Mesenchymal stem cell (in vitro differentiated cells and primary cell): ENCODE results near the gene PDE3B.
"Not testable (repeated sequence)": the region's sequence is repeated elsewhere in the genome, so short reads cannot be mapped to it uniquely, and the experiment has no call there.

Experiments used
- DNase-seq: peaks from one replicate; pipeline ENCODE4 v3.0.0-alpha.2; 2013
- H2AFZ ChIP-seq: one replicate; pipeline ENCODE4 v1.6.1; 2013; ENCODE audit warnings: low read depth, mild to moderate bottlenecking, control low read depth, inconsistent platforms, low read length, moderate library complexity
- H2AK5ac ChIP-seq: 2 replicates; pipeline ENCODE4 v1.6.1; 2013; ENCODE audit warnings: low read length, moderate library complexity, mild to moderate bottlenecking, inconsistent platforms; ENCODE audit not compliant: severe bottlenecking
- H2BK120ac ChIP-seq: one replicate; pipeline ENCODE4 v1.6.1; 2013; ENCODE audit warnings: low read depth, mild to moderate bottlenecking, inconsistent platforms, low read length, moderate library complexity
- H2BK12ac ChIP-seq, 2 experiments: one replicate each; pipeline ENCODE4 v1.6.1; 2013; ENCODE audit warnings: inconsistent platforms in 2 of 2, low read length in 2 of 2, mild to moderate bottlenecking in 2 of 2, moderate library complexity in 2 of 2, control low read depth in 1 of 2
- H2BK15ac ChIP-seq: one replicate; pipeline ENCODE4 v1.6.1; 2013; ENCODE audit warnings: mild to moderate bottlenecking, low read depth, inconsistent platforms; ENCODE audit not compliant: poor library complexity, severe bottlenecking
- H2BK5ac ChIP-seq: 2 replicates; pipeline ENCODE4 v1.6.1; 2013; ENCODE audit warnings: low read depth, mild to moderate bottlenecking, low read length, control low read depth, inconsistent platforms; ENCODE audit not compliant: poor library complexity, severe bottlenecking
- H3K14ac ChIP-seq, 2 experiments: one replicate each; pipeline ENCODE4 v1.6.1; 2013; ENCODE audit warnings: inconsistent platforms in 2 of 2, low read length in 2 of 2, control low read depth in 1 of 2, mild to moderate bottlenecking in 1 of 2, moderate library complexity in 1 of 2
- H3K18ac ChIP-seq, 2 experiments: one replicate each; pipeline ENCODE4 v1.6.1; 2013; ENCODE audit warnings: inconsistent platforms in 2 of 2, low read length in 2 of 2, control low read depth in 1 of 2, low read depth in 1 of 2, mild to moderate bottlenecking in 1 of 2
- H3K23ac ChIP-seq, 2 experiments: one replicate each; pipeline ENCODE4 v1.6.1; 2013; ENCODE audit warnings: inconsistent platforms in 2 of 2, low read length in 2 of 2, mild to moderate bottlenecking in 2 of 2, moderate library complexity in 2 of 2, control low read depth in 1 of 2
- H3K27ac ChIP-seq: 2 replicates; pipeline ENCODE4 v1.5.1; 2013; ENCODE audit warnings: mild to moderate bottlenecking, moderate library complexity, low read length, control low read depth, inconsistent platforms; ENCODE audit not compliant: poor library complexity, severe bottlenecking
- H3K27me3 ChIP-seq, 2 experiments: 2 replicates each; pipeline versions ENCODE4 v1.6.1 to v1.7.0; 2013; ENCODE audit warnings: low read length in 2 of 2, mild to moderate bottlenecking in 2 of 2, moderate library complexity in 2 of 2, control low read depth in 1 of 2, inconsistent platforms in 1 of 2; ENCODE audit not compliant: control insufficient read depth in 1 of 2, insufficient read depth in 1 of 2
- H3K36me3 ChIP-seq, 2 experiments: 2 replicates each; pipeline versions ENCODE4 v1.6.1 to v1.7.0; 2013; ENCODE audit warnings: low read length in 2 of 2, control low read depth in 1 of 2, inconsistent platforms in 1 of 2, low read depth in 1 of 2, mild to moderate bottlenecking in 1 of 2; ENCODE audit not compliant: insufficient read depth in 2 of 2, control insufficient read depth in 1 of 2
- H3K4ac ChIP-seq, 2 experiments: one replicate each; pipeline ENCODE4 v1.6.1; 2013; ENCODE audit warnings: inconsistent platforms in 2 of 2, low read length in 2 of 2, mild to moderate bottlenecking in 2 of 2, moderate library complexity in 2 of 2, control low read depth in 1 of 2, low read depth in 1 of 2
- H3K4me1 ChIP-seq: 2 replicates; pipeline ENCODE4 v1.6.1; 2013; ENCODE audit warnings: low read depth, low read length, control low read depth; ENCODE audit not compliant: control insufficient read depth, insufficient read depth
- H3K4me2 ChIP-seq: 2 replicates; pipeline ENCODE4 v1.6.1; 2013; ENCODE audit warnings: low read length, mild to moderate bottlenecking, inconsistent platforms; ENCODE audit not compliant: poor library complexity, severe bottlenecking
- H3K4me3 ChIP-seq, 2 experiments: 2 replicates each; pipeline versions ENCODE4 v1.5.1 to v1.7.0; 2013; ENCODE audit warnings: low read length in 2 of 2, mild to moderate bottlenecking in 2 of 2, control low read depth in 1 of 2, low read depth in 1 of 2; ENCODE audit not compliant: insufficient read depth in 1 of 2
- H3K79me1 ChIP-seq: replicated peaks from 2 replicates; pipeline ENCODE4 v1.6.1; 2013; ENCODE audit warnings: mild to moderate bottlenecking, control low read depth, low read length, inconsistent platforms; ENCODE audit not compliant: poor library complexity, severe bottlenecking
- H3K9ac ChIP-seq: 2 replicates; pipeline ENCODE4 v1.7.0; 2013; ENCODE audit warnings: mild to moderate bottlenecking, low read length, moderate library complexity
- H3K9me3 ChIP-seq: 2 replicates; pipeline ENCODE4 v1.7.0; 2013; ENCODE audit warnings: mild to moderate bottlenecking, low read length; ENCODE audit not compliant: control insufficient read depth
- H4K8ac ChIP-seq: one replicate; pipeline ENCODE4 v1.6.1; 2013; ENCODE audit warnings: inconsistent platforms, mild to moderate bottlenecking, low read length, moderate library complexity
- H4K91ac ChIP-seq: one replicate; pipeline ENCODE4 v1.6.1; 2013; ENCODE audit warnings: mild to moderate bottlenecking, low read length, inconsistent platforms
- WGBS: methylation state at CpG from one replicate; pipeline ENCODE4 v1.1.7; 2013; ENCODE audit warnings: mixed read lengths; 5-methylcytosine and 5-hydroxymethylcytosine counted together

The PDE3B gene

GRCh38 chr11:14625586-14626205 lies 17.9 kb upstream of the PDE3B start:
- Histone ChIP-seq H3K18ac (no peak overlapping the region), H4K8ac (no peak overlapping the region)
- no CpG with 5 or more reads among the region's 3 CpGs for WGBS

GRCh38 chr11:14626650-14627049 lies 17.0 kb upstream of the PDE3B start:
- 77% methylated on average over 3 of the region's 3 CpGs for WGBS
- Histone ChIP-seq H2BK120ac (no peak overlapping the region), H3K4me1 (no peaks in the 10 kb centered on the region), H3K14ac (no peak overlapping the region), H4K8ac (no peak overlapping the region), H3K9ac (no peak overlapping the region), H2AK5ac (no peak overlapping the region), H3K23ac (no peak overlapping the region), H2BK5ac (no peak overlapping the region), H3K18ac (no peak overlapping the region), H3K4me2 (no peak overlapping the region), H2AFZ (no peak overlapping the region), H3K27ac (no peak overlapping the region), H3K4ac (no peak overlapping the region), H3K79me1 (no peaks in the 10 kb centered on the region), H3K4me3 (no peak overlapping the region), H3K9me3 (no peaks in the 10 kb centered on the region), H2BK12ac (no peak overlapping the region), H3K27me3 (no peaks in the 10 kb centered on the region), H3K36me3 (no peaks in the 10 kb centered on the region), H4K91ac (no peak overlapping the region), H2BK15ac (no peak overlapping the region)
- no peak for DNase-seq

More at GRCh38 chr11:14625586-14626205, 17.9 kb upstream of the PDE3B start:
- no peak for DNase-seq
- H3K27ac ChIP-seq: no peak overlapping the region
- H3K36me3 ChIP-seq: no peaks in the 10 kb centered on the region
- H3K79me1 ChIP-seq: no peaks in the 10 kb centered on the region
- H3K4ac ChIP-seq: no peak overlapping the region
- H3K14ac ChIP-seq: no peak overlapping the region
- H2AK5ac ChIP-seq: no peak overlapping the region
- H3K4me2 ChIP-seq: no peak overlapping the region
- H2BK15ac ChIP-seq: no peak overlapping the region
- no peak overlapping the region for H3K4me3 ChIP-seq
- H2BK12ac ChIP-seq: no peak overlapping the region
- H2AFZ ChIP-seq: no peak overlapping the region
- no peak overlapping the region for H2BK5ac ChIP-seq
- no peaks in the 10 kb centered on the region for H3K4me1 ChIP-seq
- no peaks in the 10 kb centered on the region for H3K27me3 ChIP-seq
- no peak overlapping the region for H2BK120ac ChIP-seq
- no peak overlapping the region for H4K91ac ChIP-seq
- H3K9ac ChIP-seq: peak overlapping the region; percentile 9
- H3K23ac ChIP-seq: no peak overlapping the region
- no peaks in the 10 kb centered on the region for H3K9me3 ChIP-seq

DNA sequence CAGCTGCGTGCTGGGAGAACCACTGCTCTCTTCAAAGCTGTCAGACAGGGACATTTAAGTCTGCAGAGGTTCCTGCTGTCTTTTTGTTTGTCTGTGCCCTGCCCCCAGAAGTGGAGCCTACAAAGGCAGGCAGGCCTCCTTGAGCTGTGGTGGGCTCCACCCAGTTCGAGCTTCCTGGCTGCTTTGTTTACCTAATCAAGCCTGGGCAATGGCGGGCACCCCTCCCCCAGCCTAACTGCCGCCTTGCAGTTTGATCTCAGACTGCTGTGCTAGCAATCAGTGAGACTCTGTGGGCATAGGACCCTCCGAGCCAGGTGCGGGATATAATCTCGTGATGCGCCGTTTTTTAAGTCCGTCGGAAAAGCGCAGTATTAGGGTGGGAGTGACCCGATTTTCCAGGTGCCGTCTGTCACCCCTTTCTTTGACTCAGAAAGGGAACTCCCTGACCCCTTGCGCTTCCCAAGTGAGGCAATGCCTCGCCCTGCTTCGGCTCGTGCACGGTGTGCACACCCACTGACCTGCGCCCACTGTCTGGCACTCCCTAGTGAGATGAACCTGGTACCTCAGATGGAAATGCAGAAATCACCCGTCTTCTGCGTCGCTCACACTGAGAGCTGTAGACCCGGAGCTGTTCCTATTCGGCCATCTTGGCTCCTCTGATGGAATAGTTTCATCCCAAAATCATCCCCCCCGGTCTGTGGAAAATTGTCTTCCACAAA lies 9.9 kb upstream of the PDE3B start:
- not testable (repeated sequence) for DNase-seq, H2BK5ac ChIP-seq, H3K9ac ChIP-seq, H3K23ac ChIP-seq, H3K4me1 ChIP-seq, H3K36me3 ChIP-seq, H2AFZ ChIP-seq, H3K9me3 ChIP-seq, H3K4me3 ChIP-seq, H3K27ac ChIP-seq, H3K4me2 ChIP-seq, H4K8ac ChIP-seq, H2BK15ac ChIP-seq, H3K79me1 ChIP-seq, H2BK120ac ChIP-seq, H4K91ac ChIP-seq, H2BK12ac ChIP-seq, H3K4ac ChIP-seq, H3K14ac ChIP-seq, H3K18ac ChIP-seq, H2AK5ac ChIP-seq
- WGBS: 83% methylated on average over 13 of the region's 26 CpGs
- H3K27me3 ChIP-seq: peaks cover 7 to 13% of the 10 kb centered on the region in 2 experiments

DNA sequence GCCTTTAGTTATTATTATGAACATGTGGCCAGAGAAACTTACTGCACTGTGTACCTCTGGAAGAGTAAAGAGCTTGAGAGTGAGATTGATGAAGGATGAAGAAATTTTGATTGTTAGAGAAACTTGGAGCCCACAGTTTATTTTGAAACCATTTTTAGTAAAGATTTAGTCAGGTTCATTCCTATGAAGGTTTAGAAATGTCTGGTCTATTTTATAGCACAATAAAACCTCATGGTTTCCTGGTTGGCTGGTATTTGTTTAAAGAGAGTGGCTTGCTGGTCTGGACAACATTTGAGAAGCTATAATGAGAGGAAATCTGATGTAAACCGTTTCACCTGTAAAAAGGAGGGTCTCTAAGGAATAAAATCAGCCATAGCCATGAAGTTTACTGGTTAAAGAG lies 8.8 kb upstream of the PDE3B start:
- Histone ChIP-seq H4K91ac (no peak overlapping the region), H3K4me2 (no peak overlapping the region), H3K9ac (no peak overlapping the region), H3K27me3 (peaks cover 11 to 17% of the 10 kb centered on the region in 2 experiments), H3K27ac (no peak overlapping the region), H3K4ac (no peak overlapping the region), H2AFZ (no peak overlapping the region), H2BK5ac (no peak overlapping the region), H2BK12ac (no peak overlapping the region), H3K18ac (no peak overlapping the region), H3K9me3 (no peaks in the 10 kb centered on the region), H4K8ac (no peak overlapping the region), H3K23ac (no peak overlapping the region), H2AK5ac (no peak overlapping the region), H3K14ac (no peak overlapping the region), H3K36me3 (no peaks in the 10 kb centered on the region), H3K4me3 (no peak overlapping the region), H2BK120ac (no peak overlapping the region), H2BK15ac (no peak overlapping the region), H3K4me1 (no peaks in the 10 kb centered on the region), H3K79me1 (no peaks in the 10 kb centered on the region)
- WGBS: 0% methylated on average over 1 of the region's 1 CpG
- DNase-seq: no peak
